ENCODE results near the gene SLC4A1AP.

SLC4A1AP gene

DNA sequence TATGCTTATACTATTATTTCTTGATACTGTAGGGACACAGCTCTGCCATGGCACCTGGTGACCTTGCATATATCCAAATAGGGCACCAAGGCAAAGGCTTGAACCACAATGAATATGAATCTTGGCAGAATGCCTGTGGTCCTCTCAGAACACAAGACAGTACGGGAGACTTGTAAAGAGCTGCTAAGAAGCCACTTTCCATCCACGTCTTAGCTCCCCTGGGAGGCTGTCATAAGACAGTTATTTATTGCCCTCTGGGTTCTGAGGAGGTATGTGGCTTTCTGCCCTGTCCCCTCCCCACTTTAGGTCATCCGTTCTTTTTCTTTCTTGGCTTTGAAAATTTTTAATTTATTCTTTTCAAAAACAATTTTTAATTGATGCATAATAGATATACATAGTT, 78.0 kb downstream of the SLC4A1AP start:
- TF ChIP-seq, protein P1, sequence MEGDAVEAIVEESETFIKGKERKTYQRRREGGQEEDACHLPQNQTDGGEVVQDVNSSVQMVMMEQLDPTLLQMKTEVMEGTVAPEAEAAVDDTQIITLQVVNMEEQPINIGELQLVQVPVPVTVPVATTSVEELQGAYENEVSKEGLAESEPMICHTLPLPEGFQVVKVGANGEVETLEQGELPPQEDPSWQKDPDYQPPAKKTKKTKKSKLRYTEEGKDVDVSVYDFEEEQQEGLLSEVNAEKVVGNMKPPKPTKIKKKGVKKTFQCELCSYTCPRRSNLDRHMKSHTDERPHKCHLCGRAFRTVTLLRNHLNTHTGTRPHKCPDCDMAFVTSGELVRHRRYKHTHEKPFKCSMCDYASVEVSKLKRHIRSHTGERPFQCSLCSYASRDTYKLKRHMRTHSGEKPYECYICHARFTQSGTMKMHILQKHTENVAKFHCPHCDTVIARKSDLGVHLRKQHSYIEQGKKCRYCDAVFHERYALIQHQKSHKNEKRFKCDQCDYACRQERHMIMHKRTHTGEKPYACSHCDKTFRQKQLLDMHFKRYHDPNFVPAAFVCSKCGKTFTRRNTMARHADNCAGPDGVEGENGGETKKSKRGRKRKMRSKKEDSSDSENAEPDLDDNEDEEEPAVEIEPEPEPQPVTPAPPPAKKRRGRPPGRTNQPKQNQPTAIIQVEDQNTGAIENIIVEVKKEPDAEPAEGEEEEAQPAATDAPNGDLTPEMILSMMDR (IDR thresholded peaks at IDR 0.05; ENCODE audit: low read depth, low read length), result no peak
- no peak for DNase-seq (ENCODE audit: low read depth in 2 of 2)
- no peak overlapping the region for H3K4me3 ChIP-seq (replicated peaks in 1 of 2; ENCODE audit: low read depth in 2 of 2, low read length in 2 of 2)

DNA sequence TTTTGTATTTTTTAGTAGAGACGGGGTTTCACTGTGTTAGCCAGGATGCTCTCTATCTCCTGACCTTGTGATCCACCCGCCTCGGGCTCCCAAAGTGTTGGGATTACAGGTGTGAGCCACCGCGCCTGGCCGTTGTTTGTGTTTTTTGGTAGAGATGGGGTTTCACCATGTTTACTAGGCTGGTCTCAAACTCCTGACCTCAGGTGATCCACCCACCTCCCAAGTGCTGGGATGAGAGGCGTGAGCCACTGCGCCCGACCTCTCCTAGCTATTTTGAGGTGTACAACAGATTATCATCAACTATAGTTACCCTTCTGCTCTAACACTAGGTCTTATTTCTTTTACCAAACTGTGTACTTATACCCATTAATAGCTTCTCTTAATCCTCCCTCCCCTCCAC, 78.9 kb downstream of the SLC4A1AP start:
- no peak overlapping the region for H3K4me3 ChIP-seq (replicated peaks in 1 of 2; ENCODE audit: low read depth in 2 of 2, low read length in 2 of 2)
- TF ChIP-seq, protein P1 (IDR thresholded peaks at IDR 0.05; ENCODE audit: low read depth, low read length), result no peak
- DNase-seq (ENCODE audit: low read depth in 2 of 2), result no peak
